DND-41 (cell line): ENCODE results near the gene PHC2.

Experiments
- ATAC-seq: fragments of 200-7000 bp; cut with Tn5 transposase; 3 replicates; pipeline ENCODE4 v1.9.1; 2021; ENCODE audit warnings: low read depth; ENCODE audit not compliant: insufficient read depth
- DNase-seq: peaks from one replicate; pipeline ENCODE4 v3.0.0-alpha.2; 2020
- H2AFZ ChIP-seq: 2 replicates; pipeline ENCODE4 v1.6.0; 2012; ENCODE audit warnings: low read depth, low read length
- H3K27ac ChIP-seq: 2 replicates; pipeline ENCODE4 v1.5.1; 2012; ENCODE audit warnings: low read length, inconsistent platforms
- H3K27me3 ChIP-seq: fragments of 200-600 bp; sonication (generic); 2 replicates; pipeline ENCODE4 v1.6.0; 2012; ENCODE audit warnings: low read length, mild to moderate bottlenecking, inconsistent platforms; ENCODE audit not compliant: insufficient read depth, poor library complexity
- H3K36me3 ChIP-seq: 2 replicates; pipeline ENCODE4 v1.5.1; 2012; ENCODE audit warnings: low read length, inconsistent platforms; ENCODE audit not compliant: insufficient read depth
- H3K4me1 ChIP-seq: 2 replicates; pipeline ENCODE4 v1.5.1; 2012; ENCODE audit warnings: mild to moderate bottlenecking, low read length; ENCODE audit not compliant: insufficient read depth
- H3K4me2 ChIP-seq: 2 replicates; pipeline ENCODE4 v1.6.0; 2012; ENCODE audit warnings: mild to moderate bottlenecking, moderate library complexity, low read length, inconsistent platforms; ENCODE audit not compliant: insufficient read depth
- H3K4me3 ChIP-seq, 2 experiments: fragments of 200-600 bp in 1 of 2; shearing (Covaris generic) in 1 of 2; 2 replicates each; pipeline ENCODE4 v1.5.1; 2012 to 2016; ENCODE audit warnings: inconsistent platforms in 2 of 2, low read length in 2 of 2, mild to moderate bottlenecking in 2 of 2, low read depth in 1 of 2, moderate library complexity in 1 of 2
- H3K79me2 ChIP-seq: 2 replicates; pipeline ENCODE4 v1.6.0; 2012; ENCODE audit warnings: low read length, inconsistent platforms; ENCODE audit not compliant: insufficient read depth
- H3K9ac ChIP-seq: 2 replicates; pipeline ENCODE4 v1.6.0; 2012; ENCODE audit warnings: low read depth, mild to moderate bottlenecking, inconsistent platforms, low read length, moderate library complexity
- H3K9me3 ChIP-seq: 2 replicates; pipeline ENCODE4 v1.5.1; 2012; ENCODE audit warnings: low read length, moderate library complexity, mild to moderate bottlenecking, inconsistent platforms; ENCODE audit not compliant: insufficient read depth, severe bottlenecking
- H4K20me1 ChIP-seq: 2 replicates; pipeline ENCODE4 v1.6.0; 2012; ENCODE audit warnings: low read length; ENCODE audit not compliant: insufficient read depth
- CTCF ChIP-seq: IDR thresholded peaks from 2 replicates; pipeline ENCODE4 v1.5.1; 2012; ENCODE audit warnings: borderline replicate concordance, low read length, moderate library complexity, mild to moderate bottlenecking; ENCODE audit not compliant: poor library complexity, severe bottlenecking; ENCODE audit errors: extremely low read depth
- EZH2 ChIP-seq: IDR thresholded peaks from 3 replicates; pipeline ENCODE4 v1.6.1; 2012; ENCODE audit warnings: borderline replicate concordance, low read depth, mild to moderate bottlenecking, moderate library complexity, low read length, inconsistent platforms; ENCODE audit not compliant: severe bottlenecking

PHC2 gene

GRCh38 chr1:33306653-33307493 is 124.0 kb downstream of the PHC2 start:
- no peak overlapping the region for H3K4me2 ChIP-seq

GRCh38 chr1:33305816-33306652 is 124.9 kb downstream of the PHC2 start:
- TF ChIP-seq EZH2 (no peak), CTCF (no peak)
- Histone ChIP-seq H3K9me3 (no peaks in the 10 kb centered on the region), H3K27me3 (no peaks in the 10 kb centered on the region), H3K4me3 (no peak overlapping the region), H3K79me2 (no peaks in the 10 kb centered on the region), H4K20me1 (no peaks in the 10 kb centered on the region), H3K4me1 (no peaks in the 10 kb centered on the region), H3K9ac (no peak overlapping the region), H3K36me3 (peaks cover 1% of the 10 kb centered on the region; the same call in 1 of the 2 replicates), H2AFZ (no peak overlapping the region), H3K4me2 (no peak overlapping the region), H3K27ac (no peak overlapping the region)
- ATAC-seq (no peak), DNase-seq (no peak)

More at GRCh38 chr1:33306653-33307493, 124.0 kb downstream of the PHC2 start:
- Histone ChIP-seq H3K9ac (no peak overlapping the region), H3K4me1 (no peaks in the 10 kb centered on the region), H3K27me3 (no peaks in the 10 kb centered on the region), H3K79me2 (no peaks in the 10 kb centered on the region), H3K9me3 (no peaks in the 10 kb centered on the region), H4K20me1 (no peaks in the 10 kb centered on the region), H2AFZ (no peak overlapping the region), H3K27ac (no peak overlapping the region), H3K4me3 (no peak overlapping the region), H3K36me3 (no peaks in the 10 kb centered on the region)
- TF ChIP-seq CTCF (no peak), EZH2 (no peak)
- DNase-seq (no peak), ATAC-seq (no peak)

GRCh38 chr1:33305016-33305415 is 125.9 kb downstream of the PHC2 start:
- ATAC-seq (no peak), DNase-seq (no peak)

More at GRCh38 chr1:33305016-33305415, 125.9 kb downstream of the PHC2 start:
- H3K9ac ChIP-seq, result no peak overlapping the region
- H3K4me2 ChIP-seq, result no peak overlapping the region
- TF ChIP-seq EZH2, result no peak
- TF ChIP-seq CTCF, result no peak
- H3K4me1 ChIP-seq, result no peaks in the 10 kb centered on the region
- no peaks in the 10 kb centered on the region for H3K79me2 ChIP-seq
- no peaks in the 10 kb centered on the region for H3K27me3 ChIP-seq
- H3K27ac ChIP-seq, result no peak overlapping the region
- H3K4me3 ChIP-seq, result no peak overlapping the region
- H3K9me3 ChIP-seq, result no peaks in the 10 kb centered on the region
- H4K20me1 ChIP-seq, result no peaks in the 10 kb centered on the region
- peaks cover 10% of the 10 kb centered on the region for H3K36me3 ChIP-seq
- no peak overlapping the region for H2AFZ ChIP-seq
